ENCODE measurements around the gene HNRNPA1. TPM values are rescaled to one million over a fixed set of nuclear protein-coding genes. Genes with fewer than 3 reads are reported as not detected.
A peak's percentile ranks its signal among the peaks of the same experiment; 100 is the strongest.

Gene HNRNPA1
- total and polyA plus RNA-seq, 9 of the 15 experiments (the other 6 are each of a cell fraction or from before 2014, with no cell fraction given) = 1,166 to 2,703 (median 1,815) TPM

DNA sequence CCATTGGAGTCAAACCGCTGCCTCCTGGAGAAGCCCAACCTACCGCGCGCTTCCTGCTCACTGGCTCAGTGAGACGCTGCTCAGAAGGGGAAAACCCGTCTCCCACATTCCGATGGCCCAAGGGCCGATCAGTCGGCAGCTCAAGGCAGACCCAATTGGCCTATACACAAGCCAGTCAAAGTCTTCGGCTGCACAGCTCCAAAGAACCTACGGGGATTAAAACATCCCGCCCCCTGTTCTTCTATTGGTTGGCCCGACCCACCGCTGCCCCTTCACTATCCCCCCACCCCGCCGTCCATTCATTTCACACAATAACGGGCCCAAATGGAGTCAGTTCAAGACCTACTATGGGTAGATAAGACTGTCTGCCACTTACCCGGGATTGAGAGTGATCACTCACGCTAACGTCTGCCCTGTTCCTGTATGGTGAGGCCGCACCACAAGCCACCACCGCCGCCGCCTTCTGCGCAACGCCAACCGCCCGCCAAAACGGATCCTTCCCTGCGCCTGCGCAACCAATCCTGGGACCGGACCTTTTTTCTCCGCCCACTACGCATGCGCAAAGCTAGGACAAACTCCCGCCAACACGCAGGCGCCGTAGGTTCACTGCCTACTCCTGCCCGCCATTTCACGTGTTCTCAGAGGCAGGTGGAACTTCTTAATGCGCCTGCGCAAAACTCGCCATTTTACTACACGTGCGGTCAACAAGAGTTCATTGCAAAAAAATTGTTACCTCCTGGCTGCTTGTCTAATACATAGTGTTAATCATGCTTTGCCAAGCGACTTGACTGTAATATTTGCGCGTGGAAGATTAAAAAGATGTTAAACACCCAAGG is 676 bp upstream of the HNRNPA1 start, which contains the start of gene CBX5:
TSS of gene CBX5 (minus strand) at position 491 of the 836 bp plus-strand sequence. CDS start 22,472 bp downstream, outside the sequence.
- FAIRE-seq (no peak), DNase-seq (ENCODE audit: extremely low read depth in 1 of 4, low spot score in 3 of 4) (peak; percentile 97 to 99 (median 98)), ATAC-seq (peak; percentile 81)
- peaks cover 95% of the 10 kb centered on the region for H3K79me2 ChIP-seq (ENCODE audit: control insufficient read depth, insufficient read depth, low read length)
- BruUV-seq (replicated peaks) = no TSS peak
- H3K36me3 ChIP-seq (ENCODE audit: control insufficient read depth, insufficient read depth, low read length) = peaks cover 70% of the 10 kb centered on the region
- peak within 1 kb of the TSS; percentile 96 for H2AFZ ChIP-seq (ENCODE audit: low read depth, low read length)
- intact Hi-C loops (cut with micrococcal nuclease) = loop anchor here (1.0 kb wide), 2 partner anchors 18 to 79 kb away; no protein-coding TSS in a partner anchor
- under 1% methylated on average over 47 of the region's 49 CpGs for WGBS (ENCODE audit: insufficient coverage, low coverage, missing lambda C conversion rate)
- H3K4me3 ChIP-seq = peak within 1 kb of the TSS; percentile 71
- no peaks in the 10 kb centered on the region for H3K27me3 ChIP-seq (ENCODE audit: control insufficient read depth in 2 of 2, insufficient read depth in 2 of 2, low read length in 2 of 2)
- ChIA-PET POLR2A (interaction anchor here (0.5 to 3.8 kb wide), 41 partner anchors 10 to 1534 kb away, joined by 3 to 155 read pairs (median 5); partner anchors contain the start of genes COPZ1 and HOXC9), CTCF (ENCODE audit: low intra/inter-chr PET ratio) (interaction anchor here (0.6 to 0.7 kb wide), 2 partner anchors 11 to 1986 kb away, joined by 3 to 5 read pairs; no protein-coding TSS in a partner anchor)
- no peaks in the 10 kb centered on the region for H3K9me1 ChIP-seq (ENCODE audit: control insufficient read depth, insufficient read depth, low read length)
- in situ Hi-C loops (cut with MboI) = no loop called here
- H3K9ac ChIP-seq (ENCODE audit: insufficient read depth in 1 of 2, low read depth in 2 of 2, low read length in 2 of 2) = peak within 1 kb of the TSS; percentile 92 to 100
- H3K4me2 ChIP-seq (ENCODE audit: insufficient read depth, low read length) = peak within 1 kb of the TSS; percentile 100
- no peaks in the 10 kb centered on the region for H3K9me3 ChIP-seq (replicated peaks; ENCODE audit: control insufficient read depth, insufficient read depth, low read depth, low read length)
- peaks cover 37% of the 10 kb centered on the region for H4K20me1 ChIP-seq (replicated peaks; ENCODE audit: control insufficient read depth, insufficient read depth, low read length)
- peaks cover 8 to 14% of the 10 kb centered on the region in 2 experiments; a peak in 3 of 5 replicates for H3K4me1 ChIP-seq (replicated peaks in 1 of 2; ENCODE audit: control insufficient read depth in 2 of 2, insufficient read depth in 2 of 2, low read length in 2 of 2)
- peak within 1 kb of the TSS; percentile 99 for H3K27ac ChIP-seq (ENCODE audit: extremely low read depth, low read depth, low read length)
- TF ChIP-seq, protein P1, sequence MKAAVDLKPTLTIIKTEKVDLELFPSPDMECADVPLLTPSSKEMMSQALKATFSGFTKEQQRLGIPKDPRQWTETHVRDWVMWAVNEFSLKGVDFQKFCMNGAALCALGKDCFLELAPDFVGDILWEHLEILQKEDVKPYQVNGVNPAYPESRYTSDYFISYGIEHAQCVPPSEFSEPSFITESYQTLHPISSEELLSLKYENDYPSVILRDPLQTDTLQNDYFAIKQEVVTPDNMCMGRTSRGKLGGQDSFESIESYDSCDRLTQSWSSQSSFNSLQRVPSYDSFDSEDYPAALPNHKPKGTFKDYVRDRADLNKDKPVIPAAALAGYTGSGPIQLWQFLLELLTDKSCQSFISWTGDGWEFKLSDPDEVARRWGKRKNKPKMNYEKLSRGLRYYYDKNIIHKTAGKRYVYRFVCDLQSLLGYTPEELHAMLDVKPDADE (conservative IDR thresholded peaks at IDR 0.05; ENCODE audit: control insufficient read depth, low read depth, low read length) = no peak; the same call in 1 of the 2 replicates
- no peak for TF ChIP-seq SMARCB1 (IDR thresholded peaks at IDR 0.05; ENCODE audit: insufficient read length, low read depth)
- TF ChIP-seq, protein P2, sequence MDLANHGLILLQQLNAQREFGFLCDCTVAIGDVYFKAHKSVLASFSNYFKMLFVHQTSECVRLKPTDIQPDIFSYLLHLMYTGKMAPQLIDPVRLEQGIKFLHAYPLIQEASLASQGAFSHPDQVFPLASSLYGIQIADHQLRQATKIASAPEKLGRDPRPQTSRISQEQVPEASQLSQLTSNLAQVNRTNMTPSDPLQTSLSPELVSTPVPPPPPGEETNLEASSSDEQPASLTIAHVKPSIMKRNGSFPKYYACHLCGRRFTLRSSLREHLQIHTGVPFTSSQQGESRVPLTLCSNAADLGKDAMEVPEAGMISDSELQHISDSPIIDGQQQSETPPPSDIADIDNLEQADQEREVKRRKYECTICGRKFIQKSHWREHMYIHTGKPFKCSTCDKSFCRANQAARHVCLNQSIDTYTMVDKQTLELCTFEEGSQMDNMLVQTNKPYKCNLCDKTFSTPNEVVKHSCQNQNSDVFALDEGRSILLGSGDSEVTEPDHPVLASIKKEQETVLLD (IDR thresholded peaks at IDR 0.05) = peak; percentile 100
- peak; percentile 98 for TF ChIP-seq RB1 (IDR thresholded peaks at IDR 0.05; ENCODE audit: low read depth)
- TF ChIP-seq IRF2 (CRISPR knock-in tag; IDR thresholded peaks at IDR 0.05) = no peak
- no peak for TF ChIP-seq ARNT (IDR thresholded peaks at IDR 0.05)
- TF ChIP-seq E2F5 (CRISPR knock-in tag; IDR thresholded peaks at IDR 0.05) = no peak
- TF ChIP-seq NR0B1 (IDR thresholded peaks at IDR 0.05; ENCODE audit: partially characterized antibody) = no peak

All from K562 (cell line).